Effector memory CD4-positive, alpha-beta T cell (primary cell): ENCODE results near the gene PCBP3.

Experiments used
- DNase-seq, 3 donors: peaks; one replicate each; pipeline ENCODE4 v3.0.0-alpha.2; 2020
- H3K27ac ChIP-seq: 2 replicates; pipeline ENCODE4 v1.7.0; 2013; ENCODE audit warnings: mild to moderate bottlenecking, low read length, moderate library complexity; ENCODE audit not compliant: insufficient read depth, poor library complexity, severe bottlenecking
- H3K27me3 ChIP-seq: replicated peaks from 2 replicates; pipeline ENCODE4 v1.7.0; 2013; ENCODE audit warnings: mild to moderate bottlenecking, low read length; ENCODE audit not compliant: insufficient read depth, control insufficient read depth, poor library complexity, severe bottlenecking
- H3K36me3 ChIP-seq: 2 replicates; pipeline ENCODE4 v1.7.0; 2013; ENCODE audit warnings: mild to moderate bottlenecking, low read length, moderate library complexity; ENCODE audit not compliant: control insufficient read depth, insufficient read depth
- H3K4me1 ChIP-seq: 2 replicates; pipeline ENCODE4 v1.7.0; 2013; ENCODE audit warnings: low read length, mild to moderate bottlenecking; ENCODE audit not compliant: control insufficient read depth, insufficient read depth, poor library complexity, severe bottlenecking
- H3K4me3 ChIP-seq: 2 replicates; pipeline ENCODE4 v1.7.0; 2013; ENCODE audit warnings: low read length, low read depth, mild to moderate bottlenecking; ENCODE audit not compliant: insufficient read depth, poor library complexity, severe bottlenecking
- H3K9me3 ChIP-seq: 2 replicates; pipeline ENCODE4 v1.7.0; 2013; ENCODE audit warnings: mild to moderate bottlenecking, low read length, moderate library complexity; ENCODE audit not compliant: control insufficient read depth

PCBP3 gene

GRCh38 chr21:45869121-45870007 is 225.8 kb downstream of the PCBP3 start:
- Histone ChIP-seq H3K4me1 (no peaks in the 10 kb centered on the region), H3K4me3 (no peak overlapping the region), H3K27ac (no peak overlapping the region), H3K9me3 (no peaks in the 10 kb centered on the region), H3K27me3 (no peaks in the 10 kb centered on the region), H3K36me3 (no peaks in the 10 kb centered on the region)
- no peak for DNase-seq

GRCh38 chr21:45870421-45870820 is 226.9 kb downstream of the PCBP3 start:
- no peaks in the 10 kb centered on the region for H3K36me3 ChIP-seq
- H3K4me1 ChIP-seq = no peaks in the 10 kb centered on the region
- H3K27ac ChIP-seq = no peak overlapping the region
- no peak for DNase-seq
- H3K9me3 ChIP-seq = no peaks in the 10 kb centered on the region
- H3K27me3 ChIP-seq = no peaks in the 10 kb centered on the region
- no peak overlapping the region for H3K4me3 ChIP-seq

GRCh38 chr21:45870851-45871615 is 227.5 kb downstream of the PCBP3 start:
- DNase-seq = no peak
- H3K36me3 ChIP-seq = no peaks in the 10 kb centered on the region
- no peaks in the 10 kb centered on the region for H3K4me1 ChIP-seq
- no peaks in the 10 kb centered on the region for H3K9me3 ChIP-seq
- no peaks in the 10 kb centered on the region for H3K27me3 ChIP-seq
- H3K4me3 ChIP-seq = no peak overlapping the region
- no peak overlapping the region for H3K27ac ChIP-seq

- DNase-seq = no peak
- no peaks in the 10 kb centered on the region for H3K4me1 ChIP-seq
- H3K36me3 ChIP-seq = no peaks in the 10 kb centered on the region
- H3K4me3 ChIP-seq = no peak overlapping the region
- no peaks in the 10 kb centered on the region for H3K27me3 ChIP-seq
- no peaks in the 10 kb centered on the region for H3K9me3 ChIP-seq
- no peak overlapping the region for H3K27ac ChIP-seq
These were observed 228.2 kb downstream of the PCBP3 start for GRCh38 chr21:45871616-45872236.

- no peaks in the 10 kb centered on the region for H3K4me1 ChIP-seq
- H3K36me3 ChIP-seq = no peaks in the 10 kb centered on the region
- no peak overlapping the region for H3K27ac ChIP-seq
- no peak for DNase-seq
- no peaks in the 10 kb centered on the region for H3K27me3 ChIP-seq
- H3K9me3 ChIP-seq = no peaks in the 10 kb centered on the region
- no peak overlapping the region for H3K4me3 ChIP-seq
These were observed 228.9 kb downstream of the PCBP3 start for GRCh38 chr21:45872471-45872870.

- Histone ChIP-seq H3K9me3 (no peaks in the 10 kb centered on the region), H3K27ac (no peak overlapping the region), H3K4me3 (no peak overlapping the region), H3K27me3 (no peaks in the 10 kb centered on the region), H3K36me3 (no peaks in the 10 kb centered on the region), H3K4me1 (no peaks in the 10 kb centered on the region)
- DNase-seq = no peak
These were observed 229.4 kb downstream of the PCBP3 start for GRCh38 chr21:45872902-45873301.

GRCh38 chr21:45873418-45873817 is 229.9 kb downstream of the PCBP3 start:
- no peaks in the 10 kb centered on the region for H3K36me3 ChIP-seq
- no peaks in the 10 kb centered on the region for H3K4me1 ChIP-seq
- no peaks in the 10 kb centered on the region for H3K9me3 ChIP-seq
- H3K27ac ChIP-seq = no peak overlapping the region
- DNase-seq = no peak
- H3K4me3 ChIP-seq = no peak overlapping the region
- no peaks in the 10 kb centered on the region for H3K27me3 ChIP-seq

- Histone ChIP-seq H3K4me3 (no peak overlapping the region), H3K27ac (no peak overlapping the region), H3K9me3 (no peaks in the 10 kb centered on the region), H3K36me3 (no peaks in the 10 kb centered on the region), H3K4me1 (no peaks in the 10 kb centered on the region), H3K27me3 (no peaks in the 10 kb centered on the region)
- DNase-seq = no peak
These were observed 230.3 kb downstream of the PCBP3 start for GRCh38 chr21:45873866-45874265.

- H3K27me3 ChIP-seq = no peaks in the 10 kb centered on the region
- H3K4me3 ChIP-seq = no peak overlapping the region
- H3K4me1 ChIP-seq = peaks cover 3% of the 10 kb centered on the region
- H3K36me3 ChIP-seq = no peaks in the 10 kb centered on the region
- no peak overlapping the region for H3K27ac ChIP-seq
- DNase-seq = no peak
- H3K9me3 ChIP-seq = no peaks in the 10 kb centered on the region
These were observed 231.3 kb downstream of the PCBP3 start for GRCh38 chr21:45874716-45875415.
